ENCODE data around the gene PROCR. TPM values are rescaled to one million over a fixed set of nuclear protein-coding genes. Genes with fewer than 3 reads are reported as not detected.
"Not testable (repeated sequence)": the region's sequence is repeated elsewhere in the genome, so short reads cannot be mapped to it uniquely, and the experiment has no call there.

PROCR gene
- total and polyA plus RNA-seq, 10 donors: 5.0 to 104 (median 26.7) TPM

DNA sequence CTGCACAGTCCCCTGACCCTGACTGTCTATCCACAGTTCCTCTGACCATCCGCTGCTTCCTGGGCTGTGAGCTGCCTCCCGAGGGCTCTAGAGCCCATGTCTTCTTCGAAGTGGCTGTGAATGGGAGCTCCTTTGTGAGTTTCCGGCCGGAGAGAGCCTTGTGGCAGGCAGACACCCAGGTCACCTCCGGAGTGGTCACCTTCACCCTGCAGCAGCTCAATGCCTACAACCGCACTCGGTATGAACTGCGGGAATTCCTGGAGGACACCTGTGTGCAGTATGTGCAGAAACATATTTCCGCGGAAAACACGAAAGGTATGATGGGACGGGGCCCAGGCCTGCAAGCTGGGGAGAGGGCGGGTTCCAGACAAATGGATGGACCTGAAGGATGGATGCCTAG, 4.3 kb downstream of the PROCR start:
- Histone ChIP-seq H3K27me3 (replicated peaks in 1 of 7) (no peaks in the 10 kb centered on the region), H3K36me3 (peaks cover 0 to 26% (median 6%) of the 10 kb centered on the region in 6 donors), H3K4me1 (peaks cover 3 to 30% (median 10%) of the 10 kb centered on the region in 6 donors), H3K9me3 (no peaks in the 10 kb centered on the region), H3K27ac (no peak overlapping the region), H3K4me3 (no peak overlapping the region)
- DNase-seq: no peak
- TF ChIP-seq POLR2A (IDR thresholded peaks at IDR 0.05) (no peak), POLR2AphosphoS5 (IDR thresholded peaks at IDR 0.05) (no peak)
- TF ChIP-seq, protein P1, sequence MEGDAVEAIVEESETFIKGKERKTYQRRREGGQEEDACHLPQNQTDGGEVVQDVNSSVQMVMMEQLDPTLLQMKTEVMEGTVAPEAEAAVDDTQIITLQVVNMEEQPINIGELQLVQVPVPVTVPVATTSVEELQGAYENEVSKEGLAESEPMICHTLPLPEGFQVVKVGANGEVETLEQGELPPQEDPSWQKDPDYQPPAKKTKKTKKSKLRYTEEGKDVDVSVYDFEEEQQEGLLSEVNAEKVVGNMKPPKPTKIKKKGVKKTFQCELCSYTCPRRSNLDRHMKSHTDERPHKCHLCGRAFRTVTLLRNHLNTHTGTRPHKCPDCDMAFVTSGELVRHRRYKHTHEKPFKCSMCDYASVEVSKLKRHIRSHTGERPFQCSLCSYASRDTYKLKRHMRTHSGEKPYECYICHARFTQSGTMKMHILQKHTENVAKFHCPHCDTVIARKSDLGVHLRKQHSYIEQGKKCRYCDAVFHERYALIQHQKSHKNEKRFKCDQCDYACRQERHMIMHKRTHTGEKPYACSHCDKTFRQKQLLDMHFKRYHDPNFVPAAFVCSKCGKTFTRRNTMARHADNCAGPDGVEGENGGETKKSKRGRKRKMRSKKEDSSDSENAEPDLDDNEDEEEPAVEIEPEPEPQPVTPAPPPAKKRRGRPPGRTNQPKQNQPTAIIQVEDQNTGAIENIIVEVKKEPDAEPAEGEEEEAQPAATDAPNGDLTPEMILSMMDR (IDR thresholded peaks at IDR 0.05 in 8 of 11, conservative IDR thresholded peaks at IDR 0.05 in 3 of 11): no peak
- intact Hi-C loops (cut with DNase I; ENCODE audit: low total_unique reads): no loop called here
- 94 to 97% (median 95%) methylated on average over 14 of the region's 14 CpGs for WGBS, 5 donors

DNA sequence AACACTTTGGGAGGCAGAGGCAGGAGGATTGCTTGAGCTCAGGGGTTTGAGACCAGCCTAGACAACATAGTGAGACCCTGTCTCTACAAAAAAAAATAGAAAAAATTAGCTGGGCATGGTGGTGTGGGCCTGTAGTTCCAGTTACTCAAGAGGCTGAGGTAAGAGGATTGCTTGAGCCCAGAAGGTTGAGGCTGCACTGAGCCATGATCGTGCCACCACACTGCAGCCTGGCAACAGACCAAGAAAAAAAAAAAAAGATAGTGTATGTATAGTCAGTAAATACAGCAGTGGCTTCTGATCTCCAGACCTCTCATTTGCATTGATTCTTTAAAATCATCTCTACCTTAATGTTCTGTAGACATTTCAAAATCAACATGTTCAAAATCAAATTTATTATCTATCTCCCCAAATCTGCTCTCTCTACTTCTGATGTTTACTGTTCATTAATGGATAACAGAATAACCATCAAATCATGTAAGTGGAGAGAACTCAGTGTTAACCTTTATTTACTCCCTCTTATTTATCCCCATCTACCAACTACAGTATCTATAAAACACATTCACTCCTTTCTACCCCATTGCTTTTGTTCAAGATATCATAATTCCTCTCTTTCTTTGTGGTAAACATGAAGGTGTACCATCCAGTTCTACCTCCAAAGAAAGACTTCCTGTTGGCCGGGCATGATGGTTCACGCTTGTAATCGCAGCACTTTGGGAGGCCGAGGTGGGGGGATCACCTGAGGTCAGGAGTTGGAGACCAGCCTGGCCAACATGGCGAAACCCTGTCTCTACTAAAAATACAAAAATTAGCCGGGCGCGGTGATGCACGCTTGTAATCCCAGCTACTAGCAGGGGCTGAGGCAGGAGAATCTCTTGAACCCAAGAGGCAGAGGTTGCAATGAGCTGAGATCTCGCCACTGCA, 7.7 kb downstream of the PROCR start:
- intact Hi-C loops (cut with DNase I; ENCODE audit: low total_unique reads): no loop called here
- Histone ChIP-seq H3K27ac (no peak overlapping the region), H3K27me3 (replicated peaks in 1 of 7) (no peaks in the 10 kb centered on the region), H3K4me1 (peaks cover 0 to 5% (median 0%) of the 10 kb centered on the region in 6 donors), H3K9me3 (no peaks in the 10 kb centered on the region), H3K4me3 (no peak overlapping the region), H3K36me3 (peaks cover 0 to 26% (median 6%) of the 10 kb centered on the region in 6 donors)
- 86 to 92% (median 91%) methylated on average over 11 of the region's 11 CpGs for WGBS, 5 donors
- TF ChIP-seq POLR2A (IDR thresholded peaks at IDR 0.05): no peak
- TF ChIP-seq POLR2AphosphoS5 (IDR thresholded peaks at IDR 0.05): no peak
- TF ChIP-seq, protein P1 (IDR thresholded peaks at IDR 0.05 in 8 of 11, conservative IDR thresholded peaks at IDR 0.05 in 3 of 11): no peak
- DNase-seq: no peak

DNA sequence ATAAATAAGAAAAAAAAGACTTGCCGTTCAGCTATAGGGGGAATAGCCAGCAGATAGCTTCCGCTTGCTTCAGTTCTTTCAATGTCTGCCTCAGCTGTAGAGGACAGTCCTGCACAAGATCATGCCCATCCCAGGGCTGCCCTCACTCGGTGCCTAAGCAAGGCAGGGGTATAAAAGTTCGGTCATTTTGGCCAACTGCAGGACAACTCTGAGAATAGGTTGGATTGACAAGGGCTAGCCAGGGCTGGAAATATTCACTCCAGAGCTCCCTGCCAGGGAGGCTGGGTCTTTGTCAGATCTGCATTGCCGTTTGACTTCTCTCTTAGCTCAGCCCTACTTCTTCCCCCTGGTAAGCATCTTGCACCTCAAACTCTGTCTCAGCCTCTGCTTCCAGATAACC, 8.4 kb downstream of the PROCR start:
- DNase-seq: no peak
- TF ChIP-seq, protein P1 (IDR thresholded peaks at IDR 0.05 in 8 of 11, conservative IDR thresholded peaks at IDR 0.05 in 3 of 11): no peak
- TF ChIP-seq POLR2A (IDR thresholded peaks at IDR 0.05): no peak
- TF ChIP-seq POLR2AphosphoS5 (IDR thresholded peaks at IDR 0.05): no peak
- H3K4me3 ChIP-seq: no peak overlapping the region
- H3K9me3 ChIP-seq: no peaks in the 10 kb centered on the region
- no peaks in the 10 kb centered on the region for H3K4me1 ChIP-seq
- H3K27ac ChIP-seq: no peak overlapping the region
- 91 to 95% (median 91%) methylated on average over 5 of the region's 5 CpGs for WGBS, 5 donors
- H3K36me3 ChIP-seq: peaks cover 0 to 26% (median 6%) of the 10 kb centered on the region in 6 donors
- no peaks in the 10 kb centered on the region for H3K27me3 ChIP-seq (replicated peaks in 1 of 7)
- intact Hi-C loops (cut with DNase I; ENCODE audit: low total_unique reads): no loop called here

DNA sequence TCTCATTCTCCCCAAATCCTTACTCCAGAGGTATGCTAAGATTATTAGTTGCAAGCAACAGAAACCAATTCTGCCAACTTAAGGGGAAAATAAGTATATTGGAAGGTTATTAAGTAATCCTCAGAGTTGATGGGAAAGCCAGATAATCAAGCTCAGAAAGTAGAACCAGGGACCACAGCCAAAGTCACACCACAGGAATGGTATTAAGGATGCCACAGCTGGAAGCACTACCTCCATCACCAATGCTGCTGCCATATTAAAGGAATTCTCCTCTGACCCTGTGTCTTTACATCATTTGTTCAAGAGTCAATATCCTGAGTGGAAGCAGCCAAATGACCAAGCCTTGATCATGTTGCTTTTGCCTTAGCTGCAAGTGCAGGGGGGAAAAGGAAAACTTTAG, 9.9 kb downstream of the PROCR start:
- intact Hi-C loops (cut with DNase I; ENCODE audit: low total_unique reads): no loop called here
- peaks cover 0 to 15% (median 2%) of the 10 kb centered on the region in 6 donors for H3K36me3 ChIP-seq
- no peaks in the 10 kb centered on the region for H3K27me3 ChIP-seq (replicated peaks in 1 of 7)
- H3K27ac ChIP-seq: no peak overlapping the region
- H3K9me3 ChIP-seq: no peaks in the 10 kb centered on the region
- no peak for DNase-seq
- H3K4me1 ChIP-seq: no peaks in the 10 kb centered on the region
- no peak overlapping the region for H3K4me3 ChIP-seq
- TF ChIP-seq POLR2AphosphoS5 (IDR thresholded peaks at IDR 0.05): no peak
- TF ChIP-seq, protein P1 (IDR thresholded peaks at IDR 0.05 in 8 of 11, conservative IDR thresholded peaks at IDR 0.05 in 3 of 11): no peak
- TF ChIP-seq POLR2A (IDR thresholded peaks at IDR 0.05): no peak

DNA sequence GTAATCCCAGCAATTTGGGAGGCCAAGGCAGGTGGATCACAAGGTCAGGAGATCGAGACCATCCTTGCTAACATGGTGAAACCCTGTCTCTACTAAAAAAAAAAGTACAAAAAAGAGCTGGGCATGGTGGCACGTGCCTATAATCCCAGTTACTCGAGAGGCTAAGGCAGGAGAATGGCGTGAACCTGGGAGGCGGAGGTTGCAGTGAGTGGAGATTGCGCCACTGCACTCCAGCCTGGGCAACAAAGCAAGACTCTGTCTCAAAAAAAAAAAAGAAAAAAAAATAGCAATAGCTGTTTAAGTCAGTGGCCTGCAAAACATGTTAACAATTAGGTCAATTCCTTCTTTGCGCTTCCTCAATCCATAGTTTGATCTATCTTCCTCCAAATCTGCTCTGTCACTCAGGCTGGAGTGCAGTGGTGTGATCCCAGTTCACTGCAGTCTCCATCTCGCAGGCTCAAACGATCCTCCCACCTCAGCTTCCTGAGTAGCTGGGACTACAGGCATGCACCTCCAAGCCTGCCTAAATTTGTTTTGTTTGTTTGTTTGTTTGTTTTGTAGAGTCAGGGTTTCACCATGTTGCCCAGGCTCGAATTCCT, 14.9 kb downstream of the PROCR start:
- H3K27ac ChIP-seq; H3K27me3 ChIP-seq (replicated peaks in 1 of 7); H3K4me3 ChIP-seq; H3K9me3 ChIP-seq; intact Hi-C loops (cut with DNase I; ENCODE audit: low total_unique reads); H3K4me1 ChIP-seq; DNase-seq: not testable (repeated sequence)
- 84 to 89% (median 87%) methylated on average over 10 of the region's 10 CpGs for WGBS, 5 donors
- peaks cover 0 to 10% (median 0%) of the 10 kb centered on the region in 6 donors for H3K36me3 ChIP-seq
